Anterior cingulate cortex (tissue), 58 donors: Measurements from ENCODE around the gene ARFRP1.

ENCODE experiments used
- DNase-seq, 58 donors: peaks; one replicate each; lab custom pipeline; 2025; lab: John Stamatoyannopoulos, UW

ARFRP1 gene

DNA sequence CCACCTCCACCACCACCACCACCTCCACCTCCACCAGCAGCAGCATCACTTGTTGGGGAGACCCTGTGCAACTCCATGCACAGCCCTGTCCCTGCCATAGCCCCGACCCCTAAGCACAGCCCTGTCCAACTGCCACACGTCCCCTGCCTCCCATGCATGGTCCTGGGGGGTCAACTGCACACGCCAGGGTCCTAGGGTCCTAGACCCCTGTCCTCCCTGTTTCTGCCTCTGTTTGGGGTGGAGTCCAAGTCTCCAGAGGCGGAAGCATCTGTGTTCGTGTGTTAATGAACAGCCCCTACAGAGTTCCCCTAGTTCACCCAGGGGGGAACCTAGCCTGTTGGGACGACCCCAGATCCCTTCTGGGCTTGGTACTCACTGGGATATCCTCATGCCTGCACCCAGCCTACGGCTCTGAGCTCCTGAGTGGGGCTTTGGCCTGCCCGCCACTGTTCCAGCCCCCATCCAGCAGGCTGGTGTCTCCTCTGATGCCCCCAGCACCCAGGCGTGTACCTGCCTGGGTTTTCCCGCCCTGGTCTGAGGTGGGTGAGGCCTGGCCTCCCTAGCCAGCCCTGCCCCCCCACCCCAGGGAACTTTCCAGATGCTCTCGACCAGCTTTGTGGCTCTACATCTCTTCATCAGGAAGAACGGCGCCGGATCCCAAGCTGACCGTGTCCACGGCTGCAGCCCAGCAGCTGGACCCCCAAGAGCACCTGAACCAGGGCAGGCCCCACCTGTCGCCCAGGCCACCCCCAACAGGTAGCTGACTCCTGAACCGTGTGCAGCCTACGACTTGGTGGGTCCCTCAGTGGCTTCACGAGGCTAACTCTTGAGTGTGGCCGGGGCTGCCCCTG is 13.8 kb downstream of the ARFRP1 start:
- DNase-seq: no peak

GRCh38 chr20:63693083-63693732 is 14.6 kb downstream of the ARFRP1 start:
- peak in 5 of 58 donors; percentile 20 to 50 (median 33) for DNase-seq

- no peak for DNase-seq
Measured at GRCh38 chr20:63692436-63693082, 15.2 kb downstream of the ARFRP1 start.

DNA sequence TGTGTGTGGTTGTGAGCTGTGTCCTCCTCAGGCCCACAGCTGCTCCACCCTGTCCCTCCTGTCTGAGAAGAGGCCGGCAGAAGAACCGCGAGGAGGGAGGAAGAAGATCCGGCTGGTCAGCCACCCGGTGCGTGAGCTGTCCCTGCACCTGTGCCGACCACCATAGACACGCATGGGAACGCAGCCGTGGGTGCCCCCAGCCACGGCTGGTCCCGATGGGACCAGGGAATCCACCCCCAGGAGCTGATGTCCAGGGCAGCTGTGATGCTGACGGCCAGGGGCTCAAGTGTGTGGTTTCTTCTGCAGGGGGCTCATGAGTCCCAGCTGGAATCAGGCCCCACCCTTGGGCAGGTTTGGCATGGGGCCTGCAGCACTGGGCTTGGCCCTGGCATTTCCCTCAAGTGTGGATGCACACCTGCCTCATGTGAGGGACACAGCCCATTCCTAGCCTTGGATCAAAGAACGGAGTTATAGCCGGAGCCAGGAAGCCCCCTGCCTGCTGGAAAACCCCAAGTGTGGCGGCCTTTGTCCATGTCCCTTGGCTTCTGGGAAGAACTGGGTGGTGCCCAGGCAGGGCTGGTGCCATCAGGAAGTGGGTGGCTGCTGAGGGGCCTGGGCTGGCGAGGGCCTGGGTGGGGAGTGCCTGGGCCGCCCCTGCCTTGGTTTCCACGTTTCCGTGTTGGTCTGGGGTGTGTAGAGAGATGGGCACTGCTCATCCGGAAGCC is 15.9 kb downstream of the ARFRP1 start:
- no peak for DNase-seq

- no peak for DNase-seq
Measured at GRCh38 chr20:63690898-63691710, 16.7 kb downstream of the ARFRP1 start.

GRCh38 chr20:63690003-63690897 is 17.5 kb downstream of the ARFRP1 start:
- DNase-seq: no peak

GRCh38 chr20:63689046-63690002 is 18.5 kb downstream of the ARFRP1 start:
- DNase-seq: no peak

DNA sequence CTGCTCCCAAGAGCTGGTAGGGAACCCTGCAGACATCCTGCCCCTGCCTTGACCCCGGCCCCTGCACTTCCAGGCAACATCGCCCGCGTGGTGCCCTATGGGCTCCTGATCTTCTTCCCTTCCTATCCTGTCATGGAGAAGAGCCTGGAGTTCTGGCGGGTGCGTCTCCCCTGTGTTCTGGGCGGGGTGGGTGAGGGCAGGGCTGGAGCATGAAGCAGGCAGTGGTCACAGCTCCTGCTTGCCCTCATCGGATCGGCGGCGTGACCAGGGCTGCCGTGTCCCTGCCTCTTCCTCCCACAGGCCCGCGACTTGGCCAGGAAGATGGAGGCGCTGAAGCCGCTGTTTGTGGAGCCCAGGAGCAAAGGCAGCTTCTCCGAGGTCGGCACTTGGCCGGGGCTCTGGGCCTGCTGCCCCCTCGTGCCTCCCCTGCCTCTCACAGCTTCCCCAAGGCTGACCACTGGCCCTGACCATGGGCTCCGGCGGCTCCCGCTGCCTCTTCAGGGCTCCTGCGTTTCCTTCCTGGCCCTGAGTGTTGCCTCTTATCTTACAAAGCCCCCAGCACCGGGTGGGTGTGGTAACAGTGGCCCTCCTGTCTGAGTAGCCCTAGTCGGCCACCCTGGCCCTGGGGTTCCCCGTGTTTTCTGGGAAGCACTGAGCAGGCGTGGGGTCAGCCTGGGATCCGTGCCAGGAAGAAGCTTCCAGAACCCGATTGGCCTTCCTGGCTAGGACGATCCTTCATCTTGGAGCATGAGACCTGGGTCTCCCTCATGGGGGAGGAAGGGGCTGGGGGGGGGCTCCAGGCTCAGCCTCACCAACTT is 19.3 kb downstream of the ARFRP1 start:
- DNase-seq: peak in 1 of 58 donors; percentile 33

DNA sequence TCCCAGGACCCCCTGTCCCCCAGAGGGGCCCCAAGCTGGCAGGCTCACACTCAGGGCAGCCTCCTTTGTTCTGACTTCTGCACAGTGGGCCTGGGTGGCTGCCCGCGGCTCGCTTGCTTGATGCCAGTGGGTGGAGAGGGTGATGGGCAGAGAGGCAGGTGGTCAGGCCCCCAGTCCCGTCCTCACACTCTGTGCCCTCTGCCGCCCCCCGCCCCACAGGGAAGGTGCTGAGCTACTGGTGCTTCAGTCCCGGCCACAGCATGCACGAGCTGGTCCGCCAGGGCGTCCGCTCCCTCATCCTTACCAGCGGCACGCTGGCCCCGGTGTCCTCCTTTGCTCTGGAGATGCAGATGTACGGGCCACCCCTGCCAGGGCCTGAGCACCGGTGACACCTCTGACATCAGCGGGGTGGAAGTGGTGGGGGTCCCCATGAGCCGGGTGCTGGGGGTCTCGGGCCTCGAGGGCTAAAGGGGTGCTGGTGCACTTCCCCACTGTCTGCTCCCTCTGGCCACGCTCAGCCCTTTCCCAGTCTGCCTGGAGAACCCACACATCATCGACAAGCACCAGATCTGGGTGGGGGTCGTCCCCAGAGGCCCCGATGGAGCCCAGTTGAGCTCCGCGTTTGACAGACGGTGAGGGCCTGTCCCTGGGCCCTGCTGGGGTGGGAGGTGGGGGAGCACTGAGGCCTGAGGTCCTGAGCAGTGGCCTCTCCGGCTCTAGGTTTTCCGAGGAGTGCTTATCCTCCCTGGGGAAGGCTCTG is 20.2 kb downstream of the ARFRP1 start:
- no peak for DNase-seq

DNA sequence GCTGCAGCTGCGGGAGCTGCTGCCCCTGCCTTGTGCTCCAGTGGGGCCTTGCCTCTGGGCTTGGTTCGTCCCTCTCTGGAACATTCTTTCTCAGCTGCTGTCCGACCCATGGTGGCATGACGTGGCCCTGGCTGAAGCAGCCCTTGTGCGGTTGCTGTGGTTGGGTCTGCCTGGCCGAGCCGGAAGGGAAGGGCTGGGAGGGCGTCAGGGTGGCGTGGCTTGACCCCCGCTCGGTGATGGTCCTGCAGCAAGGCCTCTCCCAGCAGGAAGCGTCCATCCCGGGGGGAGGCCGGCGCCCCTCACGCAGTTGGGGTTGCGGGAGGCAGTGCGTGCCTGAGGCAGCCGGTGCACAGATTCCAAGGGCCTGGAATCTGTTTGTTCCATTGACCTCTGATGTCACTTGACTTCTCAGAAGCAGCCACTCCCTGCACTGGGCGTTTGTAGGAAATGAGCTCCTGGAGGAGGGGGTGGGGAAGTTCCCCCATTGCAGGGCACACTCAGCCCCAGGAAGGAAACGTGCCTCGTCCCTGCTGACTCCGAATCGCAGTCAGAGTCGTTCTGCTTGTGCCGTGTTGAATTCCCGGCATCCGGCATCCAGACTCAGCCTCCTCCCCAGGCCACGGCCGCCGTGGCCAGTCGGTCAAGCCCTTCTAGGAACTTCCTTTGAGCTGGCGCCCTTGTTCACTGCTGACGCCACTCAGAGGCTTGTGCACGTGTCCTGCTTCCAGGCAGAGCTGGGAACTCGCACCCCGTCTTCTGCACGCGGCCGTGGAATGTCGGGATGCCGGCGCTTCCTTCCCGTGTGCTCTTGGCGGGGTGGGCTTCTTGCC is 21.1 kb downstream of the ARFRP1 start:
- DNase-seq: peak in 2 of 58 donors; percentile 19 to 23

- DNase-seq: no peak
Measured at GRCh38 chr20:63686094-63686491, 21.7 kb downstream of the ARFRP1 start.

GRCh38 chr20:63685269-63686026 is 22.3 kb downstream of the ARFRP1 start:
- no peak for DNase-seq

DNA sequence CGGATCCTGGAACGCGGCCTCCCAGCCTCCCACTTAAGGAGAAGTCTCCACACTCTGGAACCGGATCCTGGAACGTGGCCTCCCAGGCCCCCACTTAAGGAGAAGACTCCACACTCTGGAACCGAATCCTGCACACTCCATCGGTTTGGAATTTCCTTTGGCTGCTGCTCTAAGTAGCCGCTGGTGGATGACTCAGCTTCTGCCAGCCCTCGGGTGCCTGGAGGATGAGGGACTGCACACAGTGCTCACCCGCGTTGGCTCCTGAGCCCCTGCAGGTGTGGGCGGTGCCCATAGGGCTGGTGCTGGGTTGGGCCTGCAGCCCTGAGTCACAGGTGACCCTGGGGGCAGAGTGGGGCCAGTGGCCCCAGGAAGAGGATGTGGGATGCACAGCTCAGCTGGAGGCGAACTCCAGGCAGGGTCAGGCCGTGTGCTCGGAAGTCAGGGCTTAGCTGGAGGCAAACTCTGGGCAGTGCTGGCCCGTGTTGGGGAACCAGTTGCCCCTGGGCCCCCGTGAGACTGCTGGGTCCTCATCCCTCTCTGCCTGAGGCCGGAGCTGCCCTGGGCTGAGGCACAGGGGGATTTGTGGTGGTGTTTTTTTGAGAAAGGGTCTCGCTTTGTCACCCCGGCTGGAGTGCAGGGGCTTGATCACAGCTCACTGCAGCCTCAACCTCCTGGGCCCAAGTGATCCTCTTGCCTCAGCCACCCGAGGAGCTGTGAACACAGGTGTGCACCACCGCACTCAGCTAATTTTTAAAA is 25.2 kb downstream of the ARFRP1 start:
- peak in 37 of 58 donors; percentile 7 to 84 (median 43) for DNase-seq
